Measurements from ENCODE around the gene ZNF730. TPM values are rescaled to one million over a fixed set of nuclear protein-coding genes. Genes with fewer than 3 reads are reported as not detected.
"Not testable (repeated sequence)": the region's sequence is repeated elsewhere in the genome, so short reads cannot be mapped to it uniquely, and the experiment has no call there.

ZNF730 gene
- total RNA-seq, 2 experiments from 2014 or later = not detected

DNA sequence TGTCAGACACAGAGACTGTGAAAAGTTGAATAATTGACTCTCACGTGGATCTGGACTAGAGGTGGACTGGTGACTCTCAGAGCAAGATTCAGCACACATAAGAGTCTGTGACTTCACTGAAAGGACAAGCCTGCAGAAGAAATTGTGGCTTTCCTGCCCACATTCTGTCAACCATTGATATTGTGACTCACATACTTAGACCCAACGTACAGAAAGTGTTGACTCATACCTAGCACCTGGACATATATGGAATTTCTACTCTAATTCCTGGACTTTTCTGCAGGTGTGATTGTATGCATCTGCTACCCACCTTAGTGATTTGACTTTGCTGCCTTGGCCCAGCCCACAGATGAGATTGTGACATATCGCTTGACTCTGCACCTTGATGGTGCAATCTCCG, 15.6 kb upstream of the ZNF730 start:
- H3K36me3 Mint-ChIP-seq (ENCODE audit: low read depth) = no peaks in the 10 kb centered on the region
- Histone ChIP-seq H3K4me1 (ENCODE audit: insufficient read depth, low read length) (no peaks in the 10 kb centered on the region), H3K27me3 (ENCODE audit: control insufficient read depth in 1 of 2, insufficient read depth in 2 of 2, low read length in 2 of 2) (no peaks in the 10 kb centered on the region), H3K9me3 (ENCODE audit: control insufficient read depth in 1 of 2, insufficient read depth in 1 of 2, low read length in 2 of 2) (peaks cover 8 to 9% of the 10 kb centered on the region in 2 experiments), H3K4me3 (ENCODE audit: low read length) (no peak overlapping the region), H3K27ac (ENCODE audit: low read depth in 1 of 2, low read length in 2 of 2) (no peak overlapping the region), H3K36me3 (ENCODE audit: insufficient read depth, low read length) (no peaks in the 10 kb centered on the region)
- no peak overlapping the region for H3K27ac Mint-ChIP-seq
- H3K4me1 Mint-ChIP-seq (ENCODE audit: low read depth) = no peaks in the 10 kb centered on the region
- CTCF ChIA-PET = no interaction called here
- POLR2A ChIA-PET = no interaction called here
- DNase-seq (no peak), ATAC-seq (ENCODE audit: poor library complexity) (no peak)
- H3K4me3 Mint-ChIP-seq = no peak overlapping the region
- intact Hi-C loops (cut with DNase I, micrococcal nuclease) = no loop called here
- TF ChIP-seq, protein P1, sequence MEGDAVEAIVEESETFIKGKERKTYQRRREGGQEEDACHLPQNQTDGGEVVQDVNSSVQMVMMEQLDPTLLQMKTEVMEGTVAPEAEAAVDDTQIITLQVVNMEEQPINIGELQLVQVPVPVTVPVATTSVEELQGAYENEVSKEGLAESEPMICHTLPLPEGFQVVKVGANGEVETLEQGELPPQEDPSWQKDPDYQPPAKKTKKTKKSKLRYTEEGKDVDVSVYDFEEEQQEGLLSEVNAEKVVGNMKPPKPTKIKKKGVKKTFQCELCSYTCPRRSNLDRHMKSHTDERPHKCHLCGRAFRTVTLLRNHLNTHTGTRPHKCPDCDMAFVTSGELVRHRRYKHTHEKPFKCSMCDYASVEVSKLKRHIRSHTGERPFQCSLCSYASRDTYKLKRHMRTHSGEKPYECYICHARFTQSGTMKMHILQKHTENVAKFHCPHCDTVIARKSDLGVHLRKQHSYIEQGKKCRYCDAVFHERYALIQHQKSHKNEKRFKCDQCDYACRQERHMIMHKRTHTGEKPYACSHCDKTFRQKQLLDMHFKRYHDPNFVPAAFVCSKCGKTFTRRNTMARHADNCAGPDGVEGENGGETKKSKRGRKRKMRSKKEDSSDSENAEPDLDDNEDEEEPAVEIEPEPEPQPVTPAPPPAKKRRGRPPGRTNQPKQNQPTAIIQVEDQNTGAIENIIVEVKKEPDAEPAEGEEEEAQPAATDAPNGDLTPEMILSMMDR (IDR thresholded peaks at IDR 0.05) = no peak
- no peaks in the 10 kb centered on the region for H3K27me3 Mint-ChIP-seq
- H3K9me3 Mint-ChIP-seq = peaks cover 7% of the 10 kb centered on the region

DNA sequence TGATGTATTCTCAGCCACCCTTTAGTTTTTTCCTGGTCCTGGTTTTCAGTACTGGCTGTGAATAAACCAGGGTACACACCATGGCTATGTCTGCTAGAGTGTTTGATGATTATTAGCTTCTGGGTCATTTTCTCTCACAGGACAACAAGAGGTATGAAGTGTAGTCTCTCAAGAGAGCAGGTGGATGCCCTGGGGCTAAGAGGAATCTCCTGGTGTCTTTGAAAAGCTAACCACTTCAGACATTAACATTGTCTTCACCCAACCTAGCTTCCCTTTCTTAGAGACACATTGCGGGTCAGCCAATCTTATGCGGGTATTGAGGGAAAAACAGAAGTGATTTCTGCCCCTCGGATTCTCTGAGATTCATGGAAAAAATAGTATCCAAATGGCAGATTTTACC, 1.6 kb downstream of the ZNF730 start:
- TF ChIP-seq, protein P1 (IDR thresholded peaks at IDR 0.05) = no peak

GRCh38 chr19:23134211-23134610, 17.4 kb downstream of the ZNF730 start:
- H3K27me3 Mint-ChIP-seq; H3K4me1 ChIP-seq (ENCODE audit: insufficient read depth, low read length); intact Hi-C loops (cut with DNase I, micrococcal nuclease); POLR2A ChIA-PET; H3K4me3 ChIP-seq (ENCODE audit: low read length); DNase-seq; H3K4me3 Mint-ChIP-seq; H3K36me3 Mint-ChIP-seq (ENCODE audit: low read depth); CTCF ChIA-PET; H3K27ac Mint-ChIP-seq; ATAC-seq (ENCODE audit: poor library complexity); H3K36me3 ChIP-seq (ENCODE audit: insufficient read depth, low read length); H3K4me1 Mint-ChIP-seq (ENCODE audit: low read depth); H3K27ac ChIP-seq (ENCODE audit: low read depth in 1 of 2, low read length in 2 of 2); H3K9me3 Mint-ChIP-seq; H3K27me3 ChIP-seq (ENCODE audit: control insufficient read depth in 1 of 2, insufficient read depth in 2 of 2, low read length in 2 of 2): not testable (repeated sequence)
- peaks cover 0 to 10% of the 10 kb centered on the region in 2 experiments for H3K9me3 ChIP-seq (ENCODE audit: control insufficient read depth in 1 of 2, insufficient read depth in 1 of 2, low read length in 2 of 2)

More for the DNA sequence above, 1.6 kb downstream of the ZNF730 start:
- intact Hi-C loops (cut with DNase I, micrococcal nuclease) = no loop called here
- peaks cover 34% of the 10 kb centered on the region for H3K27me3 Mint-ChIP-seq
- Histone ChIP-seq H3K9me3 (ENCODE audit: control insufficient read depth in 1 of 2, insufficient read depth in 1 of 2, low read length in 2 of 2) (peaks cover 0 to 27% of the 10 kb centered on the region in 2 experiments), H3K4me1 (ENCODE audit: insufficient read depth, low read length) (no peaks in the 10 kb centered on the region), H3K27ac (ENCODE audit: low read depth in 1 of 2, low read length in 2 of 2) (no peak overlapping the region), H3K4me3 (ENCODE audit: low read length) (no peak overlapping the region), H3K36me3 (ENCODE audit: insufficient read depth, low read length) (no peaks in the 10 kb centered on the region), H3K27me3 (ENCODE audit: control insufficient read depth in 1 of 2, insufficient read depth in 2 of 2, low read length in 2 of 2) (peaks cover 8 to 9% of the 10 kb centered on the region in 2 experiments)
- DNase-seq (no peak), ATAC-seq (ENCODE audit: poor library complexity) (no peak)
- no peak overlapping the region for H3K27ac Mint-ChIP-seq
- peaks cover 3% of the 10 kb centered on the region for H3K9me3 Mint-ChIP-seq
- peak overlapping the region; percentile 39 for H3K4me3 Mint-ChIP-seq
- peaks cover 3% of the 10 kb centered on the region for H3K36me3 Mint-ChIP-seq (ENCODE audit: low read depth)
- POLR2A ChIA-PET = no interaction called here
- CTCF ChIA-PET = no interaction called here
- H3K4me1 Mint-ChIP-seq (ENCODE audit: low read depth) = peaks cover 14% of the 10 kb centered on the region

GRCh38 chr19:23145617-23146415, 29.0 kb downstream of the ZNF730 start:
- Mint-ChIP-seq H3K36me3 (ENCODE audit: low read depth) (peaks cover 21% of the 10 kb centered on the region), H3K4me1 (ENCODE audit: low read depth) (no peaks in the 10 kb centered on the region), H3K27ac (no peak overlapping the region), H3K27me3 (no peaks in the 10 kb centered on the region), H3K4me3 (no peak overlapping the region), H3K9me3 (peaks cover 23% of the 10 kb centered on the region)
- ChIA-PET POLR2A (no interaction called here), CTCF (no interaction called here)
- intact Hi-C loops (cut with DNase I, micrococcal nuclease) = no loop called here
- no peaks in the 10 kb centered on the region for H3K36me3 ChIP-seq (ENCODE audit: insufficient read depth, low read length)
- H3K27me3 ChIP-seq (ENCODE audit: control insufficient read depth in 1 of 2, insufficient read depth in 2 of 2, low read length in 2 of 2) = no peaks in the 10 kb centered on the region
- no peak overlapping the region for H3K4me3 ChIP-seq (ENCODE audit: low read length)
- TF ChIP-seq, protein P1 (IDR thresholded peaks at IDR 0.05) = no peak
- H3K27ac ChIP-seq (ENCODE audit: low read depth in 1 of 2, low read length in 2 of 2) = no peak overlapping the region
- no peak for ATAC-seq (ENCODE audit: poor library complexity)
- H3K4me1 ChIP-seq (ENCODE audit: insufficient read depth, low read length) = no peaks in the 10 kb centered on the region
- H3K9me3 ChIP-seq (ENCODE audit: control insufficient read depth in 1 of 2, insufficient read depth in 1 of 2, low read length in 2 of 2) = peaks cover 34 to 41% of the 10 kb centered on the region in 2 experiments
- DNase-seq = no peak

Data from CD4-positive, alpha-beta T cell (primary cell).